ENCODE data around the gene NEK11.
A peak's percentile ranks its signal among the peaks of the same experiment; 100 is the strongest.
"Not testable (repeated sequence)": the region's sequence is repeated elsewhere in the genome, so short reads cannot be mapped to it uniquely, and the experiment has no call there.

The NEK11 gene

DNA sequence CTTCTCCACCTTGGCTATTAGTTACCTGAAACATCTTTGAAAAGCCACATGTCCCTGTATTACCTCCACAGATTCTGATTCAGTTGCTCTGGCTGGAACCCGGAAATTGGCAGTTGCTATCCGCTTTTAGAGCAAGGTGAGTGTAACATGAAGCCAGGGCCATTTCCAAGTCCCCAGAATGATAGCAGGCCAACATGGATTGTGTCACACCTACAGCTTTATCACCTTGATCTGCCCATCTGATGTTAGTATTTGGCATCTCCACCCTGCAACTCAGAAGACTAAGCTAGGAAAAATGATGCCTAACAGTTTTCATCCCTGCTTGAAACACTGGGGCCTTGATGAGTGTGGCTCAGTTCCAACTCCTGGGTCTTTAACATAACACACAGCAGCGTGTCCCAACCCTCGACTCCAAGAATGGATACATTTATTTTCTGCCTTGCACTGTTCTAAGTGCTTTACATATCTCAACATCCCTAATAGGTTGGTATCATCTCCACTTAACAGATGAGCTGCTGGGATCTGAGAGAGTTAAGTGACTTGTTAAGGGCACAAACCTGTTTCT, 333.6 kb downstream of the NEK11 start:
- DNase-seq (ENCODE audit: low read depth in 2 of 2), result no peak

DNA sequence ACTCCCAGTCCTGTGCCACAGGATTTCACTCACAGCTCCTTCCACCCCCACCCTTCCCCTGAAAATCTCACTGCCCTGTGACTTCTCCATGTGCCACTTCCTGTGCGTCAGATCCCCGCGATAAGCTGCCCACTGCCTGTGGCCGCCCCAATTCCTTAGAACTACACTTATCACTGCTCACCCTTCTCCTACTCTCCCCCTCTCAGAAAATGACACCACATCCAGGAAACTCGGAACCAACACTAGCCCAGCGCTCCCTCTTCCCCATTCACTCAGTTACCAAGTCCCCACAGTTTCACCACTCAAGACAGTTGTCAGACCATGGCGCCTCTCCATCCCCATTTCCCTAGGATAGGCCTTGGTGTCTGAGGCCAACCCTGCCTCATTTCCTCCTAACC, 334.4 kb downstream of the NEK11 start:
- not testable (repeated sequence) for DNase-seq (ENCODE audit: low read depth in 2 of 2)

DNA sequence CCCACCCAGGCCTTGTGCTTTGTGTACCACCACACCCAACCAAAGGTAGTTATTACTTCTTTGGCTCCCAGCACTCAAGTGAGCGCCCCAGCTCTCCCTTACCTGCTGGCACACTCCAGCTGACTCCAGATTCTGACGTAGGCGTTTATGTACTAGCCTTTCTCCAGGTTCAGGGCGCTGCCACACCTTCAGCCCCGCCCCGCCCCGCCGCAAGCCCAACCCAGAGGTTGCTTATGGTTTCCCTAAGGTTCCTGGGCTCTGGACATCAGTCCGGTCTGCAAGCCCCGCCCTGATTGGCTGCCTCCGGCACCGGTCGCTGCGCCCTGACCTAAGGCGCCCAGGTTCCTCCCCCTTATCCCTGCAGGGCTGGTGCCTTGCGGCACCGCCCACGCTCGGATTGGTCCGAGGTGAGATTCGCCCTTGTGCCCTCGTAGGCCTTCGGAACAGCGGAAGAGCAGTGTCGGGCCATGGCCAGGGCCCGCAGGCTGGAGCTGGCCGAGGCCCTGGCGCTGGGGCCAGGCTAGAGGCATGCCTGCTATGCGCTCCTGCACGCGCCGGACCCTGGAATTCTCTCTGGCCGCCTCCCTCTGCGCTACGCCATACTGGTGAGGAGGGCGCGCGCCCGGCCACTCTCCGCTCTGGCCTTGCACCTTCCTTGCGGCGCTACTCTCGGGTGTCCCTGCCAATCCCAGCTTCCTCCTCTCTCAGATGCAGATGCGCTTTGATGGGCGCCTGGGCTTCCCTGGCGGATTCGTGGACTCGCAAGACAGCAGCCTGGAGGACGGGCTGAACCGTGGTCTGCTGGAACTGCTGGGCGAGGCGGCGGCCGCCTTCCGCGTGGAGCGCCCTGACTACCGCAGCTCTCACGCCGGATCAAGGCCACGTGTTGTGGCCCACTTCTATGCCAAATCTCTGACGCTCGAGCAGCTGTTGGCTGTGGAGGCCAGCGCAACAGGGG, 335.1 kb downstream of the NEK11 start:
- no peak for DNase-seq (ENCODE audit: low read depth in 2 of 2)

DNA sequence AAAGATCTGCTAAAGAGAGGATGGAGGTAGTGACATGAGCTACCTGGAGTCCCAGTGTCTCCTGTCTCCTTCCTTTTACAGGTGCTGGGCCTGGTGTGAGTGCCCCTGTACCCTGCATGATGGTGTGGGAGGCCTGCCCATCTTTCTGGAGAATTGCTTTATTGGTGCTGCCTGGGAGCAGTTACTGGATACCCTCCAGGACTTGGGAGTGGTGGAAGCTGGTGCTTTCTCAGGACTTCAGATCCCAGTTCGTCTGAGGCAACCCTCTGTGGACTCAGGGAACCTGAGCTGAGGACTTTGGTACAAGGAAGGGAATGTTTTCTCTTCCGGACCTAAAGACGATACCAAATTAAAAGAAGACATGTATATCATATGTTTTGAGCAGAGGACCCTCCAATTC, 336.6 kb downstream of the NEK11 start:
- no peak for DNase-seq (ENCODE audit: low read depth in 2 of 2)

DNA sequence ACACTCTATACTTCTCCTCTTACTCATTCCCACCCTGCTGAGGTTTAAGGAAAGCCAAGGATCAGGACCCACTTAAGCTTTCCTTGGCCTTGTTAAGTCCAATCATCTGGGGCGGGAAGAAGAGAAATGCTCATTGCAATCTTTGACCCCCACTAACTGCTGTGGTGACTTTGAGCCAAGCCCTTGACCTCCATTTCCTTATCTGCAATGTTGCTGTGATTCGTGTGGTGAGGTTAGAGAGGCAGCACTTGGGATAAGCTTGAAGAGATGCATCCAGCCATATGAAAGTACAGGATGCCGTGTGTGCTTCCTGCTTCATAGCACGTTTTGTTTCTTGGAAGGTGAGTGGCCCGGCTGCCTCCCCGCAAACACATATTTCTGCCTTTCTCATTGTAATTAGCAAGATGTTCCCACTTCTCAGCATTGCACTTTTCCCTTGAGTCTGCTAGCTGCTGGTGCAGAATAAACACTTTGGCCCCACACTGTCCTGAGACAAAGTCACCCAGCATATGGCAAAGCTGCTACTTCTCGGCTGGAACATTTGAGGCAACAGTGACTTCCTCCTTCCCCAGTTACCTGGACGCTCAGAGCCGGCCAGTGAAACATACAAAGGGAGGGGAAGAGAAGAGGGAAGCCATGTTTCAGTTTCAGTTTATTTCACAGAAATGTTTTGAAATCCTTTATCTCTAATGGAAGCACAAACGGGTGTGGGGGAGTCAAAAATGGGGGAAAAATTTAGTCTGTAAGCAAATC, 344.4 kb downstream of the NEK11 start:
- no peak for DNase-seq (ENCODE audit: low read depth in 2 of 2)

DNA sequence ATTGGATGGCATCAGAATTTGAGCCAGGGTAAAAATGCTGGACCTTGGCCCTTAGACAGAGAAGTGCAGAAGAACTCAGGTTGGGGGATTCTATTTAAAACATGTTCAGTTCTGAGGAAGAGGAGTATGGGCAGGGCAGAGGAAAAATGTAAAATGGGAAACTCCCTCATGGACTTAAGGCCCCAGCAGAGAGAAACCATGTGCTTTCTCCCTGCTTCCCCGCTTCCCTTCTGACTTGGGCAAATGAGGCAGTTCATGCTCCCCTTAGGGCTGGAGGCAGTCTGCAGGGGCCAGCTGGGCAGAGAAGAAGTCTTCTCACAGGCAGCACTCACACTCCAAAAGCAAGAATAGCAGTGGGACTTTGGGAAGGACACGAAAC, 345.0 kb downstream of the NEK11 start:
- DNase-seq (ENCODE audit: low read depth in 2 of 2), result no peak

DNA sequence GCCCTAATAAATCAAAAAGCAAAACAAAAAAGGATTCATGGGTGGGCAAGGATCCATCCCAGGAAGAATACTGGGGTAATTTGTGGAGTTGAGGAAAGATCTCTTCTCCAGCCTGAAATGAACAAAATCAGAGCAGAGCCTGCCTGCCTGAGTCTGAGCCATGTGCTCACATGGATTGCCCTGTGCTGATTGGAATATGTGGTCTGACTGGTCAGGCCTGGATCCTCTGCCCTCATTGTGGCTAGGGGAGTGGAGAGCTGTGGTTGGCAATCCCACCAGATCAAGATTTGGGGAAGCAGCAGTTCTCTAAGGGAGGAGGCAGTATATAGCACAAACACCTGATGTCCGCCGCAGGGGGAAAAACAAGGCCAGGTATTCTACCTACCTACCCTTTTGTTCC, 348.1 kb downstream of the NEK11 start:
- DNase-seq (ENCODE audit: low read depth in 2 of 2), result no peak

DNA sequence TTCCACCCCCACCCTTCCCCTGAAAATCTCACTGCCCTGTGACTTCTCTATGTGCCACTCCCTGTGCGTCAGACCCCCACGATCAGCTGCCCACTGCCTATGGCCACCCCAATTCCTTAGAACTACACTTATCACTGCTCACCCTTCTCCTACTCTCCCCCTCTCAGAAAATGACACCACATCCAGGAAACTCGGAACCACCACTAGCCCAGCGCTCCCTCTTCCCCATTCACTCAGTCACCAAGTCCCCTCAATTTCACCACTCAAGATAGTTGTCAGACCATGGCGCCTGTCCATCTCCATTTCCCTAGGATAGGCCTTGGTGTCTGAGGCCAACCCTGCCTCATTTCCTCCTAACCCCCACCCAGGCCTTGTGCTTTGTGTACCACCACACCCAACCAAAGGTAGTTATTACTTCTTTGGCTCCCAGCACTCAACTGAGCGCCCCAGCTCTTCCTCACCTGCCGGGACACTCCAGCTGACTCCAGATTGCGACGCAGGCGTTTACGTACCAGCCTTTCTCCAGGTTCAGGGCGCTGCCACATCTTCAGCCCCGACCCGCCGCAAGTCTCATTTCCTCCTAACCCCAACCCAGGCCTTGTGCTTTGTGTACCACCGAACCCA, 354.3 kb downstream of the NEK11 start:
- DNase-seq (ENCODE audit: low read depth in 2 of 2), result not testable (repeated sequence)

DNA sequence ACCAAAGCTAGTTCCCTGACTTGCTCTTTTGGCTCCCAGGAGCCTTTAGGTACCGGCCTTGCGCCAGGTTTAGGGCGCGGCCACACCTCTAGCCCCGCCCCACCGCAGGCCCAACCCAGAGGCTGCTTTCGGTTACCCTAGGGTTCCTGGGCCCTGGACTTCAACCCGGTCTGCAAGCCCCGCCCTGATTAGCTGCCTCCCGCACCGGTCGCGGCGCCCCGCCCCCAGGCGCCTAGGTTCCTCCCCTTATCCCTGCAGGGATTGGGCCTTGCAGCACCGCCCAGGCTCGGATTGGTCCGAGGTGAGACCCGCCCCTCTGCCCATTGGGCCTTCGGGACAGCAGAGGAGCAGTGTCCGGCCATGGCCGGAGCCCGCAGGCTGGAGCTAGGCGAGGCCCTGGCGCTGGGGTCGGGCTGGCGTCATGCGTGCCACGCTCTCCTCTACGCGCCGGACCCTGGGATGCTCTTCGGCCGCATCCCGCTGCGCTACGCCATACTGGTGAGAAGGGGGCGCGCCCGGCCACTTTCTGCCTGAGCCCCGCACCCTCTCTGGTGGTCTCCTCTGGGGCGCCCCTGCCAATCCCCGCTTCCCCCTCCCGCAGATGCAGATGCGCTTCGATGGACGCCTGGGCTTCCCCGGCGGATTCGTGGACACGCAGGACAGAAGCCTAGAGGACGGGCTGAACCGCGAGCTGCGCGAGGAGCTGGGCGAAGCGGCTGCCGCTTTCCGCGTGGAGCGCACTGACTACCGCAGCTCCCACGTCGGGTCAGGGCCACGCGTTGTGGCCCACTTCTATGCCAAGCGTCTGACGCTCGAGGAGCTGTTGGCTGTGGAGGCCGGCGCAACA, 355.0 kb downstream of the NEK11 start, which contains the start of gene NUDT16:
TSS of gene NUDT16 (plus strand) at position 330 of the 847 bp plus-strand sequence. CDS start at position 361, 31 bp downstream.
- peak; percentile 88 to 90 for DNase-seq (ENCODE audit: low read depth in 2 of 2)

DNA sequence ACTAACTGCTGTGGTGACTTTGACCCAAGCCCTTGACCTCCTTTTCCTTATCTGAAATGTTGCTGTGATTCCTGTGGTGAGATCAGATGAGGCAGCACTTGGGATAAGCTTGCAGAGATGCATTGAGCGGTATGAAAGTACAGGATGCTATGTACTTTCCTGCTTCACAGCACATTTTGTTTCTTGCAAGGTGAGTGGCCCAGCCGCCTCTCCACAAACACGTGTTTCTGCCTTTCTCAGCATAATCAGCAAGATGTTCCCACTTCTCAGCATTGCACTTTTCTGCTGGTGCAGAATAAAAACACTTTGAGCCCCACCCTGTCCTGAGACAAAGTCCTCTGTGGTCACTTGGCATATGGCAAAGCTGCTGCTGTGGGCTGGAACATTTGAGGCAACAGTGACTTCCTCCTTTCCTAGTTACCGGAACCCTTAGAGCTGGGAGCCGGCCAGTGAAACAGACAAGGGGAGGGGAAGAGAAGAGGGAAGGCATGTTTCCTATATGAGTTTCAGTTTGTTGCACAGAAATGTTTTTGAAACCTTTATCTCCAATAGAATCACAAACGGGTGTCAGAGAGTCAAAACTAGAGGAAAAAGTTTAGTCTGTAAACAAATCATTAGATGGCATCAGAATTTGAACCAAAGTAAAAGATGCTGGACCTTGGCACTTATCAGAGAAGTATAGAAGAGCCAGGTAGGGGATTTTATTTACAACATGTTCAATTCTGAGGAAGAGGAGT, 359.9 kb downstream of the NEK11 start:
- no peak for DNase-seq (ENCODE audit: low read depth in 2 of 2)

DNA sequence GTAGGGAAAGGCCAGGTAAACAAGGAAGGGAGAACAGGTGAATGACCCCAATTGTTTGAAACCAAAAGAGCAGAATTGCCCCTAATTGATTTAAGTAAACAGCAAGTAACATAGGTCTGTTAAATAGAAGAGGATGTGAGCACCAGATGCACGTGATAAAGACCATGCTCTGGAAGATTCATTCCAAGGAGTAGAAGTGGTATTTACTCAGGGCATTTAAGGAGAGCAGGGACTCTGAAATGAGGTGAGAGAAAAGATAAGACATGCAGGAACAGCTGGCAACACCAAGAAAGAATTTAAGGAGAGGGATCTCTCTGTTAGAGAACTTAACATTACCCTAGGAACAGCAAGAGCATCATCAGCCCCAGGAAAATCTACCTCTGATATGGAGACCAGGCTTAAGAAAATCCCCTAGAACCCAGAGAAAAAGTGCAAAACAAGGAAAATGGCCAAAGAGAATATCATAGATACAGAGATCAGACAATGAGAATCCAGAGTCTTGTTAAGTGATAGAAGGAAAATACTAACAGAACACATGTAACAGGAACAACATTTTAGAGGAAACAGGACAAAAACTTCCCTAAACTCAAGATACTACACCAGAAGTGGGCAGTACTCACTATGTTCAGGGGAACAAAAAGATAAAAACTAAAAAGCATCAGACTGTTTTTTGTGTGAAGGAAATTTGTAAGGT, 361.3 kb downstream of the NEK11 start:
- DNase-seq (ENCODE audit: low read depth in 2 of 2), result no peak

DNA sequence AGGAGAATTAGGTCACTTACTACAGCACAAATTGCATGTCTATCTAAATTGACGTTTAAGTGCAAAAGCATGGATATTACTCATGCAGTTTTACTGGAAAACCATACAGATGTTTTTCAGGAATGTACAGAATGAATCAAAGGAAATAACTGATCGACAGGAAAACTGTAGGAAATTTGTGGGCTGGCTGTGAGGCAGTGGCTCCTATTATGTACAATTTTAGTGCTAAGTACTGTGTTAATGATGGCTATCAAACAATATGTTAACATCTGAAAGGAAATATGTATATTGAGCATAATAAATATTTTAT, 361.8 kb downstream of the NEK11 start:
- no peak for DNase-seq (ENCODE audit: low read depth in 2 of 2)

DNA sequence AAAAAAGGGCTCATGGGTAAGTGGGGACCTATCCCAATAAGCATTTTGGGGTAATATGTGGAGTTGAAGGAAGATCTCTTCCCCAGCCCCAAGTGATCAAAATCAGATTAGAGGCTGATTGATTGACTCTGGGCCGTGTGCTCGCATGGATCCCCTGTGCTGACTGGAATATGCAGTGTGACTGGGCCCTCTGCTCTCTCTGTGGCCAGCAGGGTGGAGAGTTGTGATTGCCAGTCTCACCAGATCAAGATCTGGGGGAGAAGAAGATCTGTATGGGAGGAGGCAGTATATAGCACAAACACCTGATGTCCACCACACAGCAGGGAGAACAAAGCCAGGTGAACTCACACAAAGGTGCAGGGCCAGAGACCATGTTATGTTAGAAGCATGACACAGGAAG, 363.7 kb downstream of the NEK11 start:
- no peak for DNase-seq (ENCODE audit: low read depth in 2 of 2)

DNA sequence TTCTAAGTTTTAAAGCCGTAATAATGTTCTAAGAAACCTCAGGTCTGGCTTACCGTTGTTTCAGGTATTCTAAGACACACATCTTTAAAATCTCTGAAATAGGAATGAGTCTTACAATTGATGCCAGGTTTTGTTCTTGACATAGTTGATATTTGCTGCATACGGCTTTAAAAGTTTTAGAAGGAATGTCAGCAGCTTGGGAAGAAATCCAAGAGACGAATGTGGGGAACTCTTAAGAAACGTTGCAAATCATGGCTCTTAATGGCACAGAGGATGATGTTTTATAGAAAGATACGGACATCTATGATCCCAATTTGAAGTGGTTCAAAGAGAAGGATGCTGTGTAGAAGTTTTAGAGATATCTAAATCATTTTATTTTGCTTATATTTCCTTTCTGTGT, 366.4 kb downstream of the NEK11 start:
- no peak for DNase-seq (ENCODE audit: low read depth in 2 of 2)

DNA sequence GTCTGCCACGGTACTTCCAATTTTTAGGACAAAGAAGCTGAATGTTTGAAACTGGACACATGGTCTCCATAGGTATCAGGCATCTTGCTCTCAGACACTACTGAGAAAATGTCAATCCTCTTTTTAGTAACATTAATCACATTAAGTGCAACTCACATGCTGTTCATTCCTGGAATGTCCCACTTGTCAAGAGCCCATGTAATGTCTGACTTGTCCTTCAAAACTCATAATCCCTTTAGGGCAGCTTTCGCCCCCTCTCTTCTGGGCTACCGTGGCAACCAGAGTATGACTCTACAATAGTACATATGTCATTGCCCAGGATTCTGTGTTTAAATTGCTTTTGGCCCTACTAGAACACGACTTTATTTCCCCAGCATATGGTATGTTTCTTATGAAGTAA, 367.2 kb downstream of the NEK11 start:
- no peak for DNase-seq (ENCODE audit: low read depth in 2 of 2)

DNA sequence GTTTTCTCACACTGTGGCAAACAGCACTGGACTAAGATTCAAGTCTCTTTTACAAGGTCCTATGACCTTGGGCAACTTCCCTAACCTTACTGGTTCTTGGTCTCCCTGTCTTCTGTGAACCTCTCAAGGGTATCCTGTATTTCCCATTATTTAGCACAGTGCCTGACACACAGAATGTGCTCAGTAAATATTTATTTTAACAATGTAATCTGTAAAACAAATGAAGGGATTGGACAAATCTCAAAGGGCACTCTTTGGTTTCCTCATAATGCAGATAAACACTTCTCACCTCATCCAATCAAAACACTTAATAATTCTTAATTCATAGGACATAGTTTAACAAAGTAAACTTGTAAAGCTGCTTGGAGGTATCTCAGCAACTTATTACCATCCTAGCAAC, 367.7 kb downstream of the NEK11 start:
- DNase-seq (ENCODE audit: low read depth in 2 of 2), result no peak

DNA sequence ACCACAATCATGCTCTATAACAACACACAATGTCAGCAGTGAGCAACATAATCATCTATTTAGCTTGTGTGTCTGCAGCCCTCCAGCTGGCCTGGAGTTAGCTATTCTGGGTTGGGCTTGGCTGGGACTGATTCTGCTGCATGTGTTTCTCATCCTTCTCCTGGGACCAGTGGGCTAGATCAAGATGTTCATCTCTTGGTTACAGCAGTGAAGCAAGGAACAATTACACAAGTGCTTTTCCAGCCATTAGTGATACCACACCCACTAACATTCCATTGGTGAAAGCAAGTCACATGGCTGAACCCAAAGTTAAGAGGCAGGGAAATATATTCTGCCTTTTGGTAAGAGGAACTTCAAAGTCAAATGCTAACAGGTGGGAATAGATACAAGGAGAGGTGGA, 369.5 kb downstream of the NEK11 start:
- DNase-seq (ENCODE audit: low read depth in 2 of 2), result no peak

DNA sequence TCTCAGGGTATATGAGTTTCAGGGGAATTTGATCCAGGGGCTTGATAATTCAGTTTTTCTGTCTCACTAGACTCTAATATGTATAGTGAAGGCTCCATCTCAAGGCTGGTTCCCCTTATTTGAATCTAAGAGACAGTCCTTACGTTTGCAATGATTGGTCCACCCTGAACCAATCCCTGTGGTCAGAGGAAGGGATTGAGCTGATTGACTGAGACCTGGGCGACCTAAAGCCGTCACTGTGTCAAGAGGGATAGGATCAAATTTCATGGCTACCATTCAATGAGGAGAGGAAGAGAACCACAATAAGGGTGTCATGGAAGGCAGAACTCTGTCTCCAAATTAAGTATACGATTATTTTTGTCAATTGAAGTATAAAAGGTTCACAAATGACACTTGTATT, 371.2 kb downstream of the NEK11 start:
- no peak for DNase-seq (ENCODE audit: low read depth in 2 of 2)
